Fibroblast of villous mesenchyme (primary cell): ENCODE data around the gene KRTAP10-2. TPM values are rescaled to one million over a fixed set of nuclear protein-coding genes. Genes with fewer than 3 reads are reported as not detected.
"Not testable (repeated sequence)": the region's sequence is repeated elsewhere in the genome, so short reads cannot be mapped to it uniquely, and the experiment has no call there.

Experiments
- DNase-seq: peaks from one replicate; pipeline ENCODE4 v3.0.0-alpha.2; 2010; ENCODE audit warnings: low read depth
- H3K4me3 ChIP-seq: 2 replicates; pipeline ENCODE4 v1.5.1; 2011; ENCODE audit warnings: low read depth, mild to moderate bottlenecking, low read length
- CTCF ChIP-seq: IDR thresholded peaks from 2 replicates; pipeline ENCODE4 v1.5.1; 2012; ENCODE audit warnings: low read depth, mild to moderate bottlenecking, low read length; ENCODE audit not compliant: insufficient read depth
- total RNA-seq: library from RNA; depleted of rRNA; stranded (reverse); fragments of >200 nt; gene quantifications from 2 replicates; pipeline ENCODE4 v1.2.3, GENCODE V29; 2012

The KRTAP10-2 gene
- total RNA-seq, 1 donor = not detected

GRCh38 chr21:44567481-44568171 is 16.3 kb upstream of the KRTAP10-2 start:
- no peak overlapping the region for H3K4me3 ChIP-seq
- no peak for DNase-seq
- no peak for TF ChIP-seq CTCF

- DNase-seq = no peak
- H3K4me3 ChIP-seq = no peak overlapping the region
- TF ChIP-seq CTCF = no peak
Observed at GRCh38 chr21:44566403-44566802, 15.1 kb upstream of the KRTAP10-2 start.

GRCh38 chr21:44564886-44565598 is 13.7 kb upstream of the KRTAP10-2 start:
- no peak overlapping the region for H3K4me3 ChIP-seq

GRCh38 chr21:44564099-44564498 is 12.8 kb upstream of the KRTAP10-2 start:
- TF ChIP-seq CTCF = no peak
- no peak for DNase-seq
- no peak overlapping the region for H3K4me3 ChIP-seq

More at GRCh38 chr21:44564886-44565598, 13.7 kb upstream of the KRTAP10-2 start:
- no peak for TF ChIP-seq CTCF
- no peak for DNase-seq

- H3K4me3 ChIP-seq = no peak within 1 kb of the TSS
- no peak for TF ChIP-seq CTCF
- DNase-seq = no peak
Observed at GRCh38 chr21:44558695-44559094, 7.4 kb upstream of the KRTAP10-2 start, which contains the start of gene KRTAP10-3. TSS of gene KRTAP10-3 (minus strand) at chr21:44558795. CDS start at chr21:44558715, 80 bp downstream.

GRCh38 chr21:44558329-44558675 is 7.0 kb upstream of the KRTAP10-2 start:
- not testable (repeated sequence) for H3K4me3 ChIP-seq, DNase-seq

GRCh38 chr21:44557491-44558328 is 6.4 kb upstream of the KRTAP10-2 start:
- no peak for DNase-seq
- no peak for TF ChIP-seq CTCF
- no peak overlapping the region for H3K4me3 ChIP-seq
